CD14-positive monocyte (primary cell): ENCODE results near the gene MTMR1. TPM values are rescaled to one million over a fixed set of nuclear protein-coding genes. Genes with fewer than 3 reads are reported as not detected.
A peak's percentile ranks its signal among the peaks of the same experiment; 100 is the strongest.

Experiments used
- DNase-seq, 3 donors: peaks; one replicate each; pipeline ENCODE4 v3.0.0-alpha.2; 2011 to 2022
- H2AFZ ChIP-seq: 2 replicates; pipeline ENCODE4 v1.6.0; 2012; ENCODE audit warnings: mild to moderate bottlenecking, low read depth, low read length, inconsistent platforms; ENCODE audit not compliant: insufficient read depth, poor library complexity, severe bottlenecking
- H3K27ac ChIP-seq, 2 donors: 1 replicate in 1 of 2; 2 replicates in 1 of 2; pipeline ENCODE4 v1.5.1; 2012 to 2013; ENCODE audit warnings: low read length in 2 of 2, control low read depth in 1 of 2, inconsistent platforms in 1 of 2, low read depth in 1 of 2, mild to moderate bottlenecking in 1 of 2
- H3K27me3 ChIP-seq, 2 donors: one replicate each; pipeline versions ENCODE4 v1.6.0 to v1.6.1; 2011 to 2013; ENCODE audit warnings: low read length in 2 of 2; ENCODE audit not compliant: control insufficient read depth in 2 of 2, insufficient read depth in 2 of 2
- H3K36me3 ChIP-seq, 2 donors: replicated peaks in 1 of 2; 1 replicate in 1 of 2; 2 replicates in 1 of 2; pipeline versions ENCODE4 v1.5.1 to v1.6.1; 2012 to 2013; ENCODE audit warnings: low read length in 2 of 2, control low read depth in 1 of 2, inconsistent platforms in 1 of 2, mild to moderate bottlenecking in 1 of 2; ENCODE audit not compliant: insufficient read depth in 2 of 2, control insufficient read depth in 1 of 2
- H3K4me1 ChIP-seq, 2 donors: 1 replicate in 1 of 2; 2 replicates in 1 of 2; pipeline versions ENCODE4 v1.5.1 to v1.6.1; 2012 to 2013; ENCODE audit warnings: low read length in 2 of 2, control low read depth in 1 of 2, inconsistent platforms in 1 of 2, mild to moderate bottlenecking in 1 of 2, moderate library complexity in 1 of 2; ENCODE audit not compliant: insufficient read depth in 2 of 2, control insufficient read depth in 1 of 2
- H3K4me2 ChIP-seq: replicated peaks from 2 replicates; pipeline ENCODE3; 2012; ENCODE audit warnings: low read length, moderate library complexity, mild to moderate bottlenecking; ENCODE audit not compliant: poor library complexity, severe bottlenecking; ENCODE audit errors: extremely low read depth
- H3K4me3 ChIP-seq, 3 experiments: fragments of 200-600 bp in 1 of 3; sonication (generic) in 1 of 3; replicated peaks in 1 of 3; 1 replicate in 2 of 3; 2 replicates in 1 of 3; pipeline ENCODE4 v1.5.1; 2011 to 2013; ENCODE audit warnings: low read length in 3 of 3, mild to moderate bottlenecking in 3 of 3, control low read depth in 2 of 3, low read depth in 2 of 3, inconsistent platforms in 1 of 3, moderate library complexity in 1 of 3
- H3K79me2 ChIP-seq: 2 replicates; pipeline ENCODE4 v1.6.0; 2012; ENCODE audit warnings: mild to moderate bottlenecking, control low read depth, inconsistent platforms, low read length, moderate library complexity; ENCODE audit not compliant: insufficient read depth
- H3K9ac ChIP-seq: 2 replicates; pipeline ENCODE4 v1.6.0; 2017; ENCODE audit warnings: low read length, mild to moderate bottlenecking; ENCODE audit not compliant: insufficient read depth, poor library complexity, severe bottlenecking
- H3K9me3 ChIP-seq, 2 donors: replicated peaks in 1 of 2; 1 replicate in 1 of 2; 2 replicates in 1 of 2; pipeline versions ENCODE4 v1.5.1 to v1.6.1; 2012 to 2013; ENCODE audit warnings: low read length in 2 of 2, control low read depth in 1 of 2; ENCODE audit not compliant: control insufficient read depth in 1 of 2, insufficient read depth in 1 of 2
- H4K20me1 ChIP-seq: 2 replicates; pipeline ENCODE4 v1.6.0; 2012; ENCODE audit warnings: mild to moderate bottlenecking, low read length, control low read depth, moderate library complexity; ENCODE audit not compliant: insufficient read depth
- H3K27ac Mint-ChIP-seq, 7 donors: one replicate each; pipeline ENCODE4 v1.8.0; 2020; ENCODE audit warnings: mild to moderate bottlenecking in 7 of 7, mixed read lengths in 7 of 7, moderate library complexity in 6 of 7, inconsistent platforms in 2 of 7
- H3K27me3 Mint-ChIP-seq, 3 donors: one replicate each; pipeline ENCODE4 v1.8.0; 2021 to 2022; ENCODE audit warnings: low read depth in 3 of 3, mild to moderate bottlenecking in 3 of 3, mixed read lengths in 3 of 3, moderate library complexity in 3 of 3, inconsistent platforms in 1 of 3
- H3K36me3 Mint-ChIP-seq, 2 donors: one replicate each; pipeline ENCODE4 v1.8.0; 2020; ENCODE audit warnings: mixed read lengths in 2 of 2, inconsistent platforms in 1 of 2, mild to moderate bottlenecking in 1 of 2
- H3K4me1 Mint-ChIP-seq: one replicate; pipeline ENCODE4 v1.8.0; 2020; ENCODE audit warnings: mild to moderate bottlenecking, mixed read lengths
- H3K4me3 Mint-ChIP-seq, 2 donors: one replicate each; pipeline ENCODE4 v1.8.0; 2020; ENCODE audit warnings: mild to moderate bottlenecking in 2 of 2, mixed read lengths in 2 of 2, moderate library complexity in 1 of 2
- H3K9me3 Mint-ChIP-seq, 7 donors: one replicate each; pipeline ENCODE4 v1.8.0; 2020 to 2022; ENCODE audit warnings: mixed read lengths in 7 of 7, mild to moderate bottlenecking in 6 of 7, moderate library complexity in 6 of 7, inconsistent platforms in 2 of 7
- WGBS: methylation state at CpG from one replicate; pipeline ENCODE4 v1.1.5; 2013; ENCODE audit warnings: missing lambda C conversion rate; ENCODE audit not compliant: insufficient coverage; 5-methylcytosine and 5-hydroxymethylcytosine counted together
- intact Hi-C, 2 donors: fragments of 100-400 bp; cut with micrococcal nuclease; formaldehyde crosslinking; loops; one replicate each; pipeline versions ENCODE4 v1.15.0 to v1.15.1; 2023
- polyA plus RNA-seq, 3 donors: library from polyadenylated mRNA; depleted of rRNA in 1 of 3; unstranded in 2 of 3; stranded (reverse) in 1 of 3; fragments of 300-500 nt in 2 of 3; fragments of >200 nt in 1 of 3; fragmentation: Illumina TruSeq in 2 of 3; gene quantifications; 1 replicate in 2 of 3; 2 replicates in 1 of 3; pipeline ENCODE4 v1.2.3, GENCODE V29; 2012 to 2021
- TF ChIP-seq, protein P1 (sequence below): fragments of 200-600 bp; IDR thresholded peaks from one replicate; pipeline ENCODE4 v1.8.0; 2022; ENCODE audit warnings: antibody characterized with exemption, mild to moderate bottlenecking

Gene MTMR1
- polyA plus RNA-seq, 3 donors, result 5.8 to 16.6 (median 6.1) TPM

GRCh38 chrX:150792949-150793527 is 99.8 kb downstream of the MTMR1 start:
- Histone ChIP-seq H3K4me1 (no peaks in the 10 kb centered on the region), H4K20me1 (no peaks in the 10 kb centered on the region), H3K4me3 (no peak overlapping the region), H2AFZ (no peak overlapping the region), H3K27ac (no peak overlapping the region), H3K36me3 (peaks cover 18 to 67% of the 10 kb centered on the region in 2 donors), H3K9me3 (no peaks in the 10 kb centered on the region), H3K4me2 (no peak overlapping the region), H3K27me3 (no peaks in the 10 kb centered on the region), H3K79me2 (no peaks in the 10 kb centered on the region), H3K9ac (no peak overlapping the region)
- WGBS, result 100% methylated on average over 1 of the region's 5 CpGs
- Mint-ChIP-seq H3K27ac (peak overlapping the region in 2 of 7 donors; percentile 10 to 27), H3K4me3 (no peak overlapping the region), H3K4me1 (no peaks in the 10 kb centered on the region), H3K27me3 (no peaks in the 10 kb centered on the region), H3K36me3 (peaks cover 52 to 59% of the 10 kb centered on the region in 2 donors), H3K9me3 (peaks cover 0 to 7% (median 0%) of the 10 kb centered on the region in 7 donors)
- no peak for DNase-seq
- TF ChIP-seq, protein P1, sequence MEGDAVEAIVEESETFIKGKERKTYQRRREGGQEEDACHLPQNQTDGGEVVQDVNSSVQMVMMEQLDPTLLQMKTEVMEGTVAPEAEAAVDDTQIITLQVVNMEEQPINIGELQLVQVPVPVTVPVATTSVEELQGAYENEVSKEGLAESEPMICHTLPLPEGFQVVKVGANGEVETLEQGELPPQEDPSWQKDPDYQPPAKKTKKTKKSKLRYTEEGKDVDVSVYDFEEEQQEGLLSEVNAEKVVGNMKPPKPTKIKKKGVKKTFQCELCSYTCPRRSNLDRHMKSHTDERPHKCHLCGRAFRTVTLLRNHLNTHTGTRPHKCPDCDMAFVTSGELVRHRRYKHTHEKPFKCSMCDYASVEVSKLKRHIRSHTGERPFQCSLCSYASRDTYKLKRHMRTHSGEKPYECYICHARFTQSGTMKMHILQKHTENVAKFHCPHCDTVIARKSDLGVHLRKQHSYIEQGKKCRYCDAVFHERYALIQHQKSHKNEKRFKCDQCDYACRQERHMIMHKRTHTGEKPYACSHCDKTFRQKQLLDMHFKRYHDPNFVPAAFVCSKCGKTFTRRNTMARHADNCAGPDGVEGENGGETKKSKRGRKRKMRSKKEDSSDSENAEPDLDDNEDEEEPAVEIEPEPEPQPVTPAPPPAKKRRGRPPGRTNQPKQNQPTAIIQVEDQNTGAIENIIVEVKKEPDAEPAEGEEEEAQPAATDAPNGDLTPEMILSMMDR, result no peak
- intact Hi-C loops, result no loop called here

- Histone ChIP-seq H3K4me1 (no peaks in the 10 kb centered on the region), H3K9me3 (no peaks in the 10 kb centered on the region), H2AFZ (no peak overlapping the region), H4K20me1 (no peaks in the 10 kb centered on the region), H3K27me3 (no peaks in the 10 kb centered on the region), H3K27ac (no peak overlapping the region), H3K79me2 (no peaks in the 10 kb centered on the region), H3K4me2 (no peak overlapping the region), H3K9ac (no peak overlapping the region), H3K36me3 (peaks cover 0 to 4% of the 10 kb centered on the region in 2 donors), H3K4me3 (no peak overlapping the region)
- no peak overlapping the region for H3K4me3 Mint-ChIP-seq
- H3K4me1 Mint-ChIP-seq, result no peaks in the 10 kb centered on the region
- H3K36me3 Mint-ChIP-seq, result peaks cover 4 to 23% of the 10 kb centered on the region in 2 donors
- DNase-seq, result no peak
- WGBS, result no CpG with 5 or more reads among the region's 2 CpGs
- H3K9me3 Mint-ChIP-seq, result peaks cover 0 to 5% (median 0%) of the 10 kb centered on the region in 7 donors
- TF ChIP-seq, protein P1, result no peak
- no peak overlapping the region for H3K27ac Mint-ChIP-seq
- H3K27me3 Mint-ChIP-seq, result peaks cover 0 to 2% (median 0%) of the 10 kb centered on the region in 3 donors
- intact Hi-C loops, result no loop called here
Measured at GRCh38 chrX:150805736-150806135, 112.5 kb downstream of the MTMR1 start.
